Peyer's patch (tissue), 4 donors: ENCODE data around the gene CFAP20. TPM values are rescaled to one million over a fixed set of nuclear protein-coding genes. Genes with fewer than 3 reads are reported as not detected.

Experiments
- DNase-seq, 3 donors: peaks; one replicate each; pipeline ENCODE4 v3.0.0-alpha.2; 2017 to 2019
- H3K27ac ChIP-seq, 4 donors: fragments of 200-600 bp; sonication (generic); one replicate each; pipeline ENCODE4 v1.5.1; 2016 to 2019
- H3K27me3 ChIP-seq, 2 donors: fragments of 200-600 bp; sonication (generic); one replicate each; pipeline ENCODE4 v1.5.1; 2019
- H3K36me3 ChIP-seq, 3 donors: fragments of 200-600 bp; sonication (generic); one replicate each; pipeline ENCODE4 v1.5.1; 2016 to 2019
- H3K4me1 ChIP-seq, 4 donors: fragments of 200-600 bp; sonication (generic); one replicate each; pipeline ENCODE4 v1.5.1; 2016 to 2019
- H3K4me3 ChIP-seq, 4 donors: fragments of 200-600 bp; sonication (generic); 1 replicate in 3 of 4; 2 replicates in 1 of 4; pipeline ENCODE4 v1.5.1; 2016 to 2019; ENCODE audit warnings: mild to moderate bottlenecking in 1 of 4
- H3K9me3 ChIP-seq, 4 donors: fragments of 200-600 bp; sonication (generic); one replicate each; pipeline ENCODE4 v1.5.1; 2016 to 2019; ENCODE audit warnings: mild to moderate bottlenecking in 1 of 4
- POLR2A ChIP-seq, 2 donors: fragments of 450-650 bp; IDR thresholded peaks; one replicate each; pipeline ENCODE4 v1.5.1; 2017; ENCODE audit warnings: antibody characterized with exemption in 2 of 2, mild to moderate bottlenecking in 2 of 2, moderate library complexity in 2 of 2
- total RNA-seq, 4 donors: library from RNA; depleted of rRNA; stranded (reverse); fragments of >200 nt; gene quantifications; one replicate each; pipeline ENCODE4 v1.1.0, GENCODE V29; 2016
- TF ChIP-seq, protein P1 (sequence below), 6 experiments: fragments of 450-650 bp in 4 of 6; fragments of 200-600 bp in 2 of 6; sonication (generic) in 1 of 6; IDR thresholded peaks; one replicate each; pipeline ENCODE4 v1.5.1; 2017 to 2019; ENCODE audit warnings: antibody characterized with exemption in 6 of 6, mild to moderate bottlenecking in 3 of 6, moderate library complexity in 1 of 6

CFAP20 gene
- total RNA-seq, result 10 to 100 TPM in 3 of 4 donors, 1 to 10 TPM in 1; 5.8 to 47.7 (median 31.1) TPM

DNA sequence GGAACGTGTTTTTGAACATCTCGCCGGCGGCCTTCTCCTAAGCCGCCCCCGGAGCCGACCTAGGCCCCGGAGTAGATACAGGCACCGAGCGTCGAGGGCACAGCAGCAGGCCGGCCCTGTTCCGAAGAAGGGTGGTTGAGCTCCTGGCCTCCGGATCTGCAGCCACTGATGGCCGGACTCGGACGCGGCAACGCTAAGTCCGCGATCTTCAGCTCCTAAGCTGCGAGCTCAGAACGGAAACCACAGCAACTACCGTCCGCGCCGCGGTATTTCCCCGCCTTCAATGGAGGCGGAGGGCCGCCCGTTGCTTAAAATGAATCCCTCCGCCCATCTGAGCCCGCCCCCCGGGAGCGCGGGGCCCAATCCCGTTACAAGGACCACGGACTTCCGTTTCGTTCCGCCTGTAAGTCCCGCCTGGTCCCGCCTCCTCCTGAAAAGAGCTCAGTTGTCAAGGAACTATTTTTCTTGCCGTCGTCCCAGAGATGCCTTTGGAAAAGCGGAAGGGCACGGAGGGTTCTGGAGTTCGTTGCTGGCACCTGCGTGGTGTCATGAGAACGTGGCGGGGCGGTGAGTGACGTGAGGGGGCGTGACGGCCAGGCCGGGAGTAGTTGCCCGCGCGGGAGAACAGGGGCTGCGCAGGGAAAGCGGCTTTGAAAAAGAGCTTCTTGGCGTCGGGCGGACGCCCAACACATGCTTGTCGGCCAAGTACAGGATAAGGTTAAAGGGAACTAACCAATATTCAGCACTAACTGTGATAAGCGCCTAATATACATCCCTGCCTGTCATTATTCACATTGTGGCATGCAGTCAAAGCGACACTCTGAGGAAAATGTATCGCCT, at the start of gene CFAP20:
Gene CFAP20, minus strand, starts transcription at position 285 of the 840 bp plus-strand sequence. Its CDS starts 266 bp downstream, at position 19.
- TF ChIP-seq, protein P1, sequence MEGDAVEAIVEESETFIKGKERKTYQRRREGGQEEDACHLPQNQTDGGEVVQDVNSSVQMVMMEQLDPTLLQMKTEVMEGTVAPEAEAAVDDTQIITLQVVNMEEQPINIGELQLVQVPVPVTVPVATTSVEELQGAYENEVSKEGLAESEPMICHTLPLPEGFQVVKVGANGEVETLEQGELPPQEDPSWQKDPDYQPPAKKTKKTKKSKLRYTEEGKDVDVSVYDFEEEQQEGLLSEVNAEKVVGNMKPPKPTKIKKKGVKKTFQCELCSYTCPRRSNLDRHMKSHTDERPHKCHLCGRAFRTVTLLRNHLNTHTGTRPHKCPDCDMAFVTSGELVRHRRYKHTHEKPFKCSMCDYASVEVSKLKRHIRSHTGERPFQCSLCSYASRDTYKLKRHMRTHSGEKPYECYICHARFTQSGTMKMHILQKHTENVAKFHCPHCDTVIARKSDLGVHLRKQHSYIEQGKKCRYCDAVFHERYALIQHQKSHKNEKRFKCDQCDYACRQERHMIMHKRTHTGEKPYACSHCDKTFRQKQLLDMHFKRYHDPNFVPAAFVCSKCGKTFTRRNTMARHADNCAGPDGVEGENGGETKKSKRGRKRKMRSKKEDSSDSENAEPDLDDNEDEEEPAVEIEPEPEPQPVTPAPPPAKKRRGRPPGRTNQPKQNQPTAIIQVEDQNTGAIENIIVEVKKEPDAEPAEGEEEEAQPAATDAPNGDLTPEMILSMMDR (IDR thresholded peaks at IDR 0.05), result no peak
- peak; percentile 86 to 96 for TF ChIP-seq POLR2A (IDR thresholded peaks at IDR 0.05)
- no peaks in the 10 kb centered on the region for H3K9me3 ChIP-seq

DNA sequence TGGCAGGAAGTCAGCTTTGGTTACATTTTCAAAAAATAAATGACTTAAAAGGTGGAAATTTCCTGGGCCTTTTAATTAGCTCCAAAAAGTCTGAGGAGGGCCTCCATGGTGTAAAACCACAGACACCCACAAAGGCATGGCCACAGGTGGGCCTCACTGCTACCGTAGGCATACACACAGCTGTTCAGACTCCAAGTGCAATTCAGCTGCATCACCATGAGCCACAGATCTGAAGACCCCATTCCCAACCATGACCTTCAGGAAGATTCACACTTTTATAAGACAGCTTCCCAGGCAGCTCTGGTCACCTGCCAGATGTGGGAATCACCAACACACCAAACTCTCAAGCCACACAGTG, 48.2 kb upstream of the CFAP20 start:
- Histone ChIP-seq H3K27ac (no peak overlapping the region), H3K36me3 (peaks cover 0 to 44% (median 0%) of the 10 kb centered on the region in 3 donors), H3K27me3 (no peaks in the 10 kb centered on the region), H3K9me3 (no peaks in the 10 kb centered on the region), H3K4me3 (no peak overlapping the region), H3K4me1 (no peaks in the 10 kb centered on the region)
- no peak for TF ChIP-seq POLR2A (IDR thresholded peaks at IDR 0.05)
- TF ChIP-seq, protein P1 (IDR thresholded peaks at IDR 0.05), result no peak
- no peak for DNase-seq

More for the DNA sequence above, at the start of gene CFAP20:
- Histone ChIP-seq H3K4me3 (peak within 1 kb of the TSS; percentile 71 to 94 (median 76)), H3K4me1 (peaks cover 0 to 42% (median 4%) of the 10 kb centered on the region in 4 donors), H3K27ac (peak within 1 kb of the TSS; percentile 75 to 92 (median 88)), H3K36me3 (no peaks in the 10 kb centered on the region), H3K27me3 (no peaks in the 10 kb centered on the region)
- peak; percentile 98 to 99 (median 98) for DNase-seq

DNA sequence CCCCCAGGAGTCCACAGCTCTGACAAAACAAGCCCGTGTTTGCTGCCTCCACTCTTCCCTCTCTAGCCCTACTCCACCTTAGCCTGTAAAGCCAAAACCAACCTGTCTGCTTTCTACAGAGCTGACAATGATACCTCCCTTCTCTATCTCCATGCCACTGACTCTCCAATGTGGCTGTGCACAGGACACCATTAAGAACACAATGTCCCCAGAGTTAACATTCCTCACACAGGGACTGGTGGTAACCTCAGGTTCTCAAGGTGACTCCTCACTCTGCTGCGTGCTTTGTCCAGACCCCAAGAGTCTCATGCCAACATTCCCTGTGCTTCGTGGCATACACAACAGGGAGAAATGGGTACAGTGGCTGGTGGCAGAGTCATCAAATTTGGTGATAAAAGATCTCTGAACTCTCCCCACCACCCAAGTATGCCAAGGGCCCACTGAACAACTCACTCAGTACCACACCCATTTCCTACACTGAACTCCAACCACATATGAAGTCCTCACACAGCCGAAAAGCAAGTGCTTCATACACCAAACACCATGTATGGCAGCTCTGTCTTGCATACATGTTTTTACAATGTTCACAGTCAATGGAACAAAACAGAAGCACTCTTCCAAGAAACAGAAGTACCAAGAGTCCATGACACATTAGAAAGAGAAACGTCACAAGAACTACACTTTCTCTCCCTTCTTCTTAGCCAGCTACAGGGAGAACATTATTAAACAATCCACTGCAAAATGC, 47.6 kb upstream of the CFAP20 start:
- H3K9me3 ChIP-seq, result no peaks in the 10 kb centered on the region
- no peaks in the 10 kb centered on the region for H3K27me3 ChIP-seq
- H3K27ac ChIP-seq, result no peak overlapping the region
- no peaks in the 10 kb centered on the region for H3K4me1 ChIP-seq
- H3K36me3 ChIP-seq, result peaks cover 0 to 49% (median 0%) of the 10 kb centered on the region in 3 donors
- DNase-seq, result no peak
- TF ChIP-seq POLR2A (IDR thresholded peaks at IDR 0.05), result no peak
- TF ChIP-seq, protein P1 (IDR thresholded peaks at IDR 0.05), result no peak
- no peak overlapping the region for H3K4me3 ChIP-seq

DNA sequence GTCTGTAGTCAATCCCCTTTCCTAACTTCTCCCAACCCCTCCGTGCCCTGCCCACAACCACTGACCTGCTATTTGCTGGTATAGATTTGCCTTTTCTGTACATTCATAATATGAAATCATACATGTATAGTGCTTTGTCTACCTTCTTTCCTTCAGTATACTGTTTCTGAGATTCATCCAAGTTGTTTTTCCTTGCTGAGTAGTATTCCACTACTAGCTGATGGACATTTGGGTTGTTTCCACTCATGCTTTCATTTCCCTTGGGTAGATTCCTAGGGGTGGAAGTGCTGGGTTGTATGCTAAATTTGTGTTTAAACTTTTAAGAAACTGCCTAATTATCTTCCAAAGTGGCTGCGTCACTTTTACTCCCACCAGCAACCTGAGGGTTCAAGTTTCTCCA, 41.0 kb upstream of the CFAP20 start:
- H3K4me3 ChIP-seq, result no peak overlapping the region
- H3K4me1 ChIP-seq, result no peaks in the 10 kb centered on the region
- no peaks in the 10 kb centered on the region for H3K27me3 ChIP-seq
- peaks cover 0 to 87% (median 0%) of the 10 kb centered on the region in 3 donors for H3K36me3 ChIP-seq
- no peaks in the 10 kb centered on the region for H3K9me3 ChIP-seq
- no peak for TF ChIP-seq POLR2A (IDR thresholded peaks at IDR 0.05)
- TF ChIP-seq, protein P1 (IDR thresholded peaks at IDR 0.05), result no peak
- no peak for DNase-seq
- H3K27ac ChIP-seq, result no peak overlapping the region

DNA sequence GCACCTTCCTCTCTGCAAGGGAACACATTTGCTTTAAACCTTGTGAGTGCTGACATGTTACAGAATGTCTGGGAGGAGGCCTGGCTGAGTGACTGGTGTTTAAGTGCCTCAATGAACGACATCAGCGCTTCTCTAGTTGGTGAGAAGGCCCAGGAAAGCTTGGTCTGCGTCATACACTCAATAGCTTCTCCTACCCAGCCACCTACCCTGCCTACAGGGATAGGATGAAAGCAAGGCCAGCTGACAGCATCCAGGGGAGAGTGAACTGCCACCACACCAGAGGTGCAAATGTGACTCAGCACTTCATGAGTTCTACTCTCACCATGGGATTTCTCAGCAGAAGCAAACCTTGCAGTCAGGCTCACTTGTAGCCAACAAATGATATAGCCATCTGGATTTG, 31.7 kb upstream of the CFAP20 start:
- Histone ChIP-seq H3K4me3 (no peak overlapping the region), H3K27ac (no peak overlapping the region), H3K9me3 (no peaks in the 10 kb centered on the region), H3K36me3 (peaks cover 0 to 49% (median 0%) of the 10 kb centered on the region in 3 donors), H3K4me1 (no peaks in the 10 kb centered on the region), H3K27me3 (no peaks in the 10 kb centered on the region)
- no peak for TF ChIP-seq POLR2A (IDR thresholded peaks at IDR 0.05)
- TF ChIP-seq, protein P1 (IDR thresholded peaks at IDR 0.05), result no peak
- DNase-seq, result no peak
